AG10803 (cell line): Measurements from ENCODE around the gene TBC1D32.
"Not testable (repeated sequence)": the region's sequence is repeated elsewhere in the genome, so short reads cannot be mapped to it uniquely, and the experiment has no call there.

Source experiments
- DNase-seq: peaks from one replicate; pipeline ENCODE4 v3.0.0; 2010; ENCODE audit warnings: low read depth
- H3K4me3 ChIP-seq: 2 replicates; pipeline ENCODE4 v1.5.1; 2011; ENCODE audit warnings: mild to moderate bottlenecking, low read length, control low read depth
- CTCF ChIP-seq: conservative IDR thresholded peaks from 2 replicates; pipeline ENCODE4 v1.5.1; 2011; ENCODE audit warnings: mild to moderate bottlenecking, low read length, control low read depth, inconsistent platforms

Gene TBC1D32

GRCh38 chr6:121190122-121190521 lies 144.2 kb downstream of the TBC1D32 start:
- no peak overlapping the region for H3K4me3 ChIP-seq
- TF ChIP-seq CTCF = no peak
- no peak for DNase-seq

GRCh38 chr6:121188356-121188755 lies 145.9 kb downstream of the TBC1D32 start:
- TF ChIP-seq CTCF = no peak

GRCh38 chr6:121187833-121188200 lies 146.5 kb downstream of the TBC1D32 start:
- DNase-seq = no peak
- no peak for TF ChIP-seq CTCF
- H3K4me3 ChIP-seq = no peak overlapping the region

More at GRCh38 chr6:121188356-121188755, 145.9 kb downstream of the TBC1D32 start:
- DNase-seq = no peak
- H3K4me3 ChIP-seq = no peak overlapping the region

GRCh38 chr6:121187200-121187832 lies 147.0 kb downstream of the TBC1D32 start:
- TF ChIP-seq CTCF = no peak
- no peak for DNase-seq

DNA sequence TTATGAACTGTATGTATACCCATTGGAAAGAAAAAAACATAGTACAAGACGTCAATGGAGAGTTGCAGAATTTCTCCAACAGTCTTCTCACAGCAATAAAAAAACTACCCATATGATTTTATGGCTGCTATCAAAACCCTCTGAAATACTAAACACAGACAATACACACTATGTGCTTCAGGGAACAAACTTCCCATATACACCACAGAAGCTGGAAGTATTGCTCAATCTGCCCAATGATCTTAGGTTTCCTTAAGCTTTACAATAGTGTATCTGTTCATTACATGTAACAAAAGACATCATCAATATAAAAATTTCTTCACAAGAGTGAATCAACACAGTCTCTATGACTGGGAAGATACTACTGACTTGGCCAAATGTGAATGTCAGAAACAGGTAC lies 150.5 kb downstream of the TBC1D32 start:
- TF ChIP-seq CTCF = no peak
- no peak overlapping the region for H3K4me3 ChIP-seq
- DNase-seq = no peak

More at GRCh38 chr6:121187200-121187832, 147.0 kb downstream of the TBC1D32 start:
- H3K4me3 ChIP-seq = no peak overlapping the region

DNA sequence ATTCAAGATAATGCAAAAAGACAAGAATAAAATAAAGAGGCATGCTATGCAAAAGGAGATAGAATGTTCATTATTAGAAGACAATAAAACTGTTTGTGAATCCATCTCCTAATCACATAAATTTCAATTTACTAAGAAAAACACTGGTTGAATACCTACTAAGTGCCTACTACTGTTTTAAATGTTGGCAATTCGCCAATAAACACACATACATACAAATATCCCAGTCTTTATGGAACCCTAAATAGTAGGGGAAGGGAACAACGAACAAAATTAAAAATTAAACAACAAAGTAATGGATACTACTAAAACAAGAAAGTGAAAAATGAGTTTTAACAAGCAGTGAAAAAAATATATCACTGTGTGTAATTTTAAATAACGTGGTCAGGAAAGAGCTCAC lies 158.5 kb downstream of the TBC1D32 start:
- DNase-seq = no peak
- no peak overlapping the region for H3K4me3 ChIP-seq
- no peak for TF ChIP-seq CTCF

DNA sequence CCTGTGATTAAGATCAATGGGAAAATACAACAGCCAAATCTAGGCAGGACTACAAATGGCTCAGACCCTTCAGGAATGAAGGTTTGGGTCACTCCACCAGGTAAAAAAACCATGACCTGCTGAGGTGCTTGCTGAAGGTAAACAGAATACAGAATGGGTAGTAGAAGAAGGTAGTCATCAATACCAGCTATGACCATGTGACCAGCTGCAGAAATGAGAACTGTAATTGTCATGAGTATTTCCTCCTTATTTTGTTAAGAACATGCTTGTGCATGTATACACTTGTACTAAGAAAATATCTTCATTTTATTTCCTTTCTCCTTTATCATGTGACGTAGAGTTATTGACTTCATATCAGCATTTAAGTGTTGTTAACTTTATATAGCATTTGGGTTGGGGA lies 161.8 kb downstream of the TBC1D32 start:
- not testable (repeated sequence) for DNase-seq, H3K4me3 ChIP-seq

- H3K4me3 ChIP-seq = no peak overlapping the region
- no peak for DNase-seq
- TF ChIP-seq CTCF = no peak
Measured at GRCh38 chr6:121171879-121172278, 162.4 kb downstream of the TBC1D32 start.
